DOHH2 (cell line): ENCODE measurements around the gene CCL2.

Experiments
- H3F3A ChIP-seq: fragments of 200-600 bp; sonication (generic), shearing (Covaris generic); 2 replicates; pipeline ENCODE4 v1.6.0; 2016; ENCODE audit warnings: antibody characterized with exemption, mild to moderate bottlenecking; ENCODE audit not compliant: control insufficient read depth, insufficient read depth
- H3K27ac ChIP-seq: fragments of 200-600 bp; sonication (generic); 2 replicates; pipeline ENCODE4 v1.5.1; 2014; ENCODE audit warnings: low read depth, mild to moderate bottlenecking, low read length, moderate library complexity
- H3K27me3 ChIP-seq: fragments of 200-600 bp; sonication (generic); 2 replicates; pipeline ENCODE4 v1.6.1; 2014; ENCODE audit warnings: mild to moderate bottlenecking, low read length, mixed read lengths; ENCODE audit not compliant: control insufficient read depth
- H3K36me3 ChIP-seq: fragments of 200-600 bp; sonication (generic); 2 replicates; pipeline ENCODE4 v1.6.1; 2014; ENCODE audit warnings: mild to moderate bottlenecking, low read length, moderate library complexity, mixed read lengths; ENCODE audit not compliant: control insufficient read depth
- H3K4me1 ChIP-seq: fragments of 200-600 bp; sonication (generic); 2 replicates; pipeline ENCODE4 v1.6.1; 2014; ENCODE audit warnings: mild to moderate bottlenecking, low read length, mixed read lengths; ENCODE audit not compliant: control insufficient read depth
- H3K4me2 ChIP-seq: fragments of 200-600 bp; sonication (generic); 2 replicates; pipeline ENCODE4 v1.6.0; 2014; ENCODE audit warnings: mild to moderate bottlenecking, low read length, moderate library complexity
- H3K4me3 ChIP-seq: fragments of 200-600 bp; sonication (generic); 2 replicates; pipeline ENCODE4 v1.5.1; 2014; ENCODE audit warnings: mild to moderate bottlenecking, low read length, mixed read lengths
- H3K79me2 ChIP-seq: fragments of 200-600 bp; sonication (generic); 2 replicates; pipeline ENCODE4 v1.6.1; 2014; ENCODE audit warnings: mild to moderate bottlenecking, low read length, mixed read lengths; ENCODE audit not compliant: control insufficient read depth
- H3K9me2 ChIP-seq: fragments of 200-600 bp; sonication (generic); replicated peaks from 2 replicates; pipeline ENCODE4 v1.6.1; 2014; ENCODE audit warnings: mild to moderate bottlenecking, low read length, mixed read lengths; ENCODE audit not compliant: control insufficient read depth
- H3K9me3 ChIP-seq: fragments of 200-600 bp; sonication (generic); 2 replicates; pipeline ENCODE4 v1.6.1; 2014; ENCODE audit warnings: antibody characterized with exemption, low read length, mixed read lengths; ENCODE audit not compliant: control insufficient read depth, insufficient read depth
- H4K20me1 ChIP-seq: fragments of 200-600 bp; sonication (generic); 2 replicates; pipeline ENCODE4 v1.6.0; 2014; ENCODE audit warnings: low read depth, mild to moderate bottlenecking, antibody characterized with exemption, low read length, moderate library complexity; ENCODE audit not compliant: control insufficient read depth, insufficient read depth
- CTCF ChIP-seq: fragments of 200-600 bp; sonication (generic); IDR thresholded peaks from one replicate; pipeline ENCODE4 v1.5.1; 2014; ENCODE audit warnings: antibody characterized with exemption, mild to moderate bottlenecking, low read depth, low read length; ENCODE audit not compliant: poor library complexity, severe bottlenecking
- EZH2phosphoT487 ChIP-seq: fragments of 200-600 bp; sonication (generic); IDR thresholded peaks from 2 replicates; pipeline ENCODE4 v1.6.1; 2017; ENCODE audit warnings: borderline replicate concordance, mild to moderate bottlenecking, antibody characterized with exemption, low read length, moderate library complexity, mixed read lengths

CCL2 gene

DNA sequence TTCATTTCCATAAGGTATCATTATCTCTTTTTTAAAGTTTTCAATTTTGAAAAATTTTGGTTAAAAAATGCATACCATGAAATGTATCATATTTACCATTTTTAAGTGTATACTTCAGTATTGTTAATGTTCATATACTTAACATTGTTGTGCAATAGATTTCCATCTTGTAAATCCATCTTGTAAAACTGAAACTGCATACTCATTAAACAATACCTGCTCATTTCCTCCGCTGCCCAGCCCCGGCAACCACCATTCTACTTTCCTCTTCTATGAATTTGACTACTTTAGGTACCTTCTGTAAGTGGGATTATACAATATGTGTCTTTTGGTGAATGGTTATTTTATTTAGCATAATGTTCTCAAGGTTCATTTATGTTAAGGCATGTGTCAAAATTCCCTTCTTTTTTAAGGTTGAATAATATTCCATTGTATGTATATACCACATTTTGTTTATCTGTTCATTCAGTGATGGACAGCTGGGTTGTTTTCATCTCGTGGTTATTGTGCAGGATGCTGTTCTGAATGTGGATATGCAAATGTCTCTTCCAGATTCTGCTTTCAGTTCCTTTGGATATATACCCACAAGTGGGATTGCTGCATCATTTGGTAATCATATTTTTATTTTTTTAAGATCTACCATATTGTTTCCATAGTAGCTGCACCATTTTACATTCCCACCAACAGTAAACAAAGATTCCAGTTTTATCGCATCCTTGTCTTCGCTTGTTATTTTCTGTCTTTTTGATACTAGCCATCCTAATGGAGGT is 6.7 kb downstream of the CCL2 start:
- Histone ChIP-seq H3K9me3 (no peaks in the 10 kb centered on the region), H4K20me1 (no peaks in the 10 kb centered on the region), H3K27me3 (no peaks in the 10 kb centered on the region), H3K79me2 (no peaks in the 10 kb centered on the region), H3K4me1 (no peaks in the 10 kb centered on the region), H3F3A (no peaks in the 10 kb centered on the region), H3K4me3 (no peak overlapping the region), H3K4me2 (no peak overlapping the region), H3K27ac (no peak overlapping the region), H3K9me2 (no peaks in the 10 kb centered on the region), H3K36me3 (no peaks in the 10 kb centered on the region)
- TF ChIP-seq CTCF (no peak), EZH2phosphoT487 (no peak)

- no peak overlapping the region for H3K4me3 ChIP-seq
- no peaks in the 10 kb centered on the region for H3K36me3 ChIP-seq
- H3F3A ChIP-seq: no peaks in the 10 kb centered on the region
- H3K79me2 ChIP-seq: no peaks in the 10 kb centered on the region
- TF ChIP-seq EZH2phosphoT487 (no peak), CTCF (no peak)
- no peaks in the 10 kb centered on the region for H3K27me3 ChIP-seq
- no peaks in the 10 kb centered on the region for H3K9me2 ChIP-seq
- no peaks in the 10 kb centered on the region for H3K4me1 ChIP-seq
- H3K27ac ChIP-seq: no peak overlapping the region
- no peak overlapping the region for H3K4me2 ChIP-seq
- no peaks in the 10 kb centered on the region for H3K9me3 ChIP-seq
- H4K20me1 ChIP-seq: no peaks in the 10 kb centered on the region
These were observed 10.6 kb downstream of the CCL2 start for GRCh38 chr17:34265711-34266110.

DNA sequence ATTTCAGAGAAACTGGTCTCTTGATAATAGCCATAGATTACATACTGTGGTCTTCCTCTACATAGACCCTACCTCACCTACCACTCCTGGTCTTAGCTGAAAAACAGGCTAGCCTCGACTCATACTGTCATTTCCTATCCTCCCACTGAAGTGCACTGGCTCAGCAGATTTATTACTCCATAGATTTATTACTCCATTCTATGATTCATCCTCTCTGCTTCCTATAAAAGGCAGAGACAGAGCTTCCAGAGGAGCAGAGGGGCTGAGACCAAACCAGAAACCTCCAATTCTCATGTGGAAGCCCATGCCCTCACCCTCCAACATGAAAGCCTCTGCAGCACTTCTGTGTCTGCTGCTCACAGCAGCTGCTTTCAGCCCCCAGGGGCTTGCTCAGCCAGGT is 14.9 kb downstream of the CCL2 start, which contains the start of gene CCL7:
TSS of gene CCL7 (plus strand) at position 253 of the 400 bp plus-strand sequence. CDS start at position 323, 70 bp downstream.
- Histone ChIP-seq H3F3A (no peaks in the 10 kb centered on the region), H3K4me2 (no peak within 1 kb of the TSS), H3K27me3 (no peaks in the 10 kb centered on the region), H3K9me3 (no peaks in the 10 kb centered on the region), H3K4me3 (no peak within 1 kb of the TSS), H3K4me1 (no peaks in the 10 kb centered on the region), H3K27ac (no peak within 1 kb of the TSS), H4K20me1 (no peaks in the 10 kb centered on the region), H3K9me2 (no peaks in the 10 kb centered on the region), H3K79me2 (no peaks in the 10 kb centered on the region), H3K36me3 (no peaks in the 10 kb centered on the region)
- no peak for TF ChIP-seq EZH2phosphoT487
- no peak for TF ChIP-seq CTCF
